CD4-positive, alpha-beta T cell treated with Interleukin-6 for 4 hours (primary cell): ENCODE results near the gene NCL.
"Not testable (repeated sequence)": the region's sequence is repeated elsewhere in the genome, so short reads cannot be mapped to it uniquely, and the experiment has no call there.

Experiments used
- DNase-seq: peaks from one replicate; pipeline ENCODE4 v3.0.0-alpha.2; 2020; ENCODE audit warnings: mixed read lengths

Gene NCL

GRCh38 chr2:231467613-231468530 lies 3.6 kb upstream of the NCL start:
- DNase-seq = no peak

- no peak for DNase-seq
Observed at GRCh38 chr2:231467016-231467545, 2.8 kb upstream of the NCL start.

DNA sequence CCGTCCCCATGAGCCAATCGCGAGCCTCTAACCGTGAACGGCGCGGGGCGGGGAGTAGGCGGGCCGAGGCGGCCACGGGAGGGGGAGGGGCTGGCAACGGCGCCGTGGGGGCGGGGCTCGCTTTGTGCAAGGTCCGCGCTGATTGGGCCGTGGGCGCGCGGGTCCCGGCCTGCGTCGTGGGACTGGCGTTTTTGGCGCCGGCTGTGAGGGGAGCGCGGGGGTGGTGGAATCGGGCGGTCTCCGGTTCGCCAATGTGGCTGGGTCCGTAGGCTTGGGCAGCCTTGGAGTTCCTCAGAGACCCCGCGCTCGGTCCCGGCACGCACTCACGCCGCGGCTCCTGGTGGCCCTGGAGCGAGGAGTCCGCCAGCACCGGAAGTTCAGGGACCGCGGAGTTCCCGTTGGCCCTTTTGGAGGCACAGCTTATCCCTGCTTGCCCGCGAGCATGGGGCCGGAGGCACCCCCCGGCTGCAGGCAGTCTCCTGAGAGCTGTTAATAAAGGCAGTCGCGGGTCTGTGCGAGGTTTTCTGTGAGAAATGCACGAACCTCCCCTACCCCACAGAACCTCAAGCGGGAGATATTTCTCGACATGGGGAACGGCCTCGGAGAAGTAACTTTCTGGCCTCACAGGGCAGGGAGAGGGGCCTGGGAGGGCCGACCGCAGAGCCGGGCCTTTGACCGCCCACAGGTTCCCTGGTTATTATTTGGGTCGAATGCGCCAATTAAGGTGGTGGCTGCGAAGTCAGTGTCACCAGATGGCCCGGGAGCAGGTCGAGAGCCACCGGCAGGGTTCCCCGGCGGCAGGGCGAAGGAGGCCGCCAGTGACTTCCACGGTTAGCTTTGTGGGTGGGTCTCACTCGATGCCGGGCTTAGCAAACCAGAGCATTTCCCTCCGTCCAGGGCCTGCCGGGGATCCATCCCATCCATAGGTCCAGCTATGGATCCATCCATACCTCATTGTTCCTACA lies 574 bp upstream of the NCL start:
- DNase-seq = peak; percentile 98

- no peak for DNase-seq
Observed at GRCh38 chr2:231462729-231463465, 1.4 kb downstream of the NCL start.

DNA sequence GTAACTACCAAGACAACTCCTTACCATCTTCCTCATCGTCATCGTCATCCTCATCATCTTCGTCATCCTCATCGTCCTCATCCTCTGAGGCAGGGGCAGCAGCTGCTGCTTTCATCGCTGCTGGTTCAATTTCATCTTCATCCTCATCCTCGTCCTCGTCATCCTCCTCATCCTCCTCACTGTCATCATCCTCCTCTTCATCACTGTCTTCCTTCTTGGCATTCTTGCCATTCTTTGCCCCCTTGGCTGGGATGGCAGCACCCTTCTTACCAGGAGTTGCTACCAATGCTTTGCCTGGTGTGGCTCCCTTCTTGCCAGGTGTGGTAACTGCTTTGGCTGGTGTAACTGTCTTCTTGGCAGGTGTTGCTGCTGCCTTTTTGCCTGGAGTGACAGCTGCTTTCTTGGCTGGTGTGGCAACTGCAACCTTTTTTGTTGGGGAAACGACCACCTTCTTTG lies 2.7 kb downstream of the NCL start:
- no peak for DNase-seq

DNA sequence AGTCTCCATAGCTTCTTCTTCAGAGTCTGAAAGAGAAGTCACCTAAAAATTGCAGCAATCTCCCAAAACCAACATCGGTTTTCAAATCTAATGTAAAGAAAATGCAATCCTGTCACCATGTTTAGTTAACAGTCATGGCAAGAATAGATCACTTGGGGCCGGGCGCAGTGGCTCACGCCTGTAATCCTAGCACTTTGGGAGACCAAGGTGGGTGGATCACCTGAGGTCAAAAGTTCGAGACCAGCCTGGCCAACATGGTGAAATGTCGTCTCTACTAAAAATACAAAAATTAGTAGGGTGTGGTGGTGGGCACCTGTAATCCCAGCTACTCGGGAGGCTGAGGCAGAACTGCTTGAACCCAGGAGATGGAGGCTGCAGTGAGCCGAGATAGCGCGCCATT lies 3.4 kb downstream of the NCL start:
- DNase-seq = not testable (repeated sequence)

DNA sequence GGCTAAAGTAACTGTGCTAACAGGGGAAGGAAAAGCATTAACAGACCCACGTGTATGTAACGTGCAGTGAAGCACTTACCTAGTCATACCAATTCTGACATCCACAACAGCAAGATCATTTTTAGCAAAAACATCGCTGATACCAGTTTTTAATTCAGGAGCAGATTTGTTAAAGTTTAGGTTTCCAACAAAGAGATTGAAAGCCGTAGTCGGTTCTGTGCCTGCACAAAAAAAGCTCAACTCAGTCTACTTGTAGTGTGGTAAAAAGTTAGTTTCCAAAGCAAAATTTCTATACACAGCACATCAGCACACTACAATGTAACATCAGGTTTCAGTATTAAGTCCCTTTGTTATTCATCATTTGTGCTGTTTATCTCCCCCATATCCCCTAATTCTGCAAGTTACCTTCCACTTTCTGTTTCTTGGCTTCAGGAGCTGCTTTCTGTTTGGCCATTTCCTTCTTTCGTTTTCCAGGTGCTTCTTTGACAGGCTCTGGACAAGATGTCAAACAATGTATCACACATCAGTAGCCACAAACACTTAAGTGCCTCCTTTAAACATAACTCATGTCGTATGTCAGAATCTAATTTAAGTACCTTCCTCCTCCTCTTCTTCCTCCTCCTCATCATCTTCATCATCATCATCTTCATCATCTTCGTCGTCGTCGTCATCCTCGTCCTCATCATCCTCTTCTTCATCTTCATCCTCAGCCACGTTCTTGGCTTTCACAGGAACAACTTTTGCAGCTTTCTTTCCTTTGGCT lies 4.0 kb downstream of the NCL start:
- DNase-seq = no peak

DNA sequence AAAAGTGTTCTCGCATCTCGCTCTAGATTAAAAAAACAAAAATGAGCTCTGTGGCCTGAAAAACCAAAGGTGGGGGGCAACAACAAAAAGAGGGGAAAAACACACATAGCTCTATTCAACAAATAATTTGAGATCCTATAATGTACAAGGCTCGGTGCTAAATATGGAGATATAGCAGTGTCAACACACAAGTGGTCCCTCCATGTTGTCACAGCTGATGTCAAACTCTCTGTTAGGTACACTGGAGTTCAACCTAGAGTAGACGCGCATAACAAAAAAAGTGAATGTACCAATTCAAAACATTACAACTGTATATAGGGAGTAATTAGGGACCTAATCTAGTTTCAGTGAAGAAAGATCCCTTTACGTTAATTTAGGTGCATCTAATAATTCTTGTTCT lies 5.9 kb downstream of the NCL start:
- DNase-seq = no peak

DNA sequence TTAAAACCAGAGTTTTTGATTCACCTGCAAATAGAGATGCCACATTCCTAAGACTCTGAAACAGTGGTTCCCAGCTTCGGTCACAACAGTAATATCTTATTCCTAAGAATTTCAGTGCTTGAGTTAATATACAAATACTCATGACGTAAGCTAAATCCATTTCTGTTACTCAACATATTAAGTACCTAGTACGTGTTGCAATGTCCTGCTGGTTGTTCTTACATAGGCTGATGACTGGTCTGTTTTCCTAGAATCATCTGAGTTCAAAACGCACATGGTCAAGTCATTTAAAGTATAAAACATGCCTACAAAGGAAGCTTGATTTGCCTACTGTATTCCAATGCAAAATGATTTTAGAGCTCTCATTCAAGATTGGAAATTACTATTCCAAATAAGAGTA lies 7.2 kb downstream of the NCL start:
- DNase-seq = no peak

GRCh38 chr2:231456295-231457004 lies 7.8 kb downstream of the NCL start:
- no peak for DNase-seq

DNA sequence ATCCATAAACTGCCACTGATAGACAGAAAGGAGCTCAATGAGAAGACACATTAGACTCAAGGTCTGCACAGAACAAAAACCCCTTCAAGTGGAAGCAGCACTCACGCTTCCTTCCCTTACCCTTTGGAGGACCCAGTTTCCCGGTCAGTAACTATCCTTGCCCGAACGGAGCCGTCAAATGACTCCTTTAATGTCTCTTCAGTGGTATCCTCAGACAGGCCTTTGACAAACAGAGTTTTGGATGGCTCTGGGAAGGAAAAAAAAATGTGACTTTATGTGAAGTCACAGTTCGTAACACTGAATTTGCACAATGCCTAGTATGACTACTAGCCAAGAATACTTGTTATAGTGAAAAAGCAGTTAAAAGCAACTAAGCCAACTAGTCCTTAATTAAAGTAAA lies 8.4 kb downstream of the NCL start:
- DNase-seq = no peak

DNA sequence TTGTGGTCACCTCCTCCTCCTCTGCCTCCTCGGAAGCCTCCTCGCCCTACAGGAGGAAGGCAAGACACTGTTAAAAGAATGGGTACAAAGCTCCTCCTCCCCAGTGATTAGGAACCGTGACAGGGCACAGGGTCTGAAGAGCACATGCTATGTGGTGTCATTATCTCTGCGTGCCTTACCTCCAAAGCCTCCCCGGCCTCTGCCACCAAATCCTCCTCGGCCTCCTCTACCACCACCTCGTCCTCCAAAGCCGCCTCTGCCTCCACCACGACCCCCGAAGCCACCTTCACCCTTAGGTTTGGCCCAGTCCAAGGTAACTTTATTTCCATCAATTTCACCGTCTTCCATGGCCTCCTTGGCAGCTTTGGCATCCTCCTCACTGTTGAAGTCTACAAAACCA lies 9.1 kb downstream of the NCL start:
- DNase-seq = no peak

GRCh38 chr2:231454361-231454791 lies 9.9 kb downstream of the NCL start:
- no peak for DNase-seq

- DNase-seq = no peak
Observed at GRCh38 chr2:231452799-231453508, 11.3 kb downstream of the NCL start.

- DNase-seq = no peak
Observed at GRCh38 chr2:231450548-231450989, 13.7 kb downstream of the NCL start.

- DNase-seq = no peak
Observed at GRCh38 chr2:231449503-231450054, 14.7 kb downstream of the NCL start.

- DNase-seq = no peak
Observed at GRCh38 chr2:231436957-231437356, 27.3 kb downstream of the NCL start.

DNA sequence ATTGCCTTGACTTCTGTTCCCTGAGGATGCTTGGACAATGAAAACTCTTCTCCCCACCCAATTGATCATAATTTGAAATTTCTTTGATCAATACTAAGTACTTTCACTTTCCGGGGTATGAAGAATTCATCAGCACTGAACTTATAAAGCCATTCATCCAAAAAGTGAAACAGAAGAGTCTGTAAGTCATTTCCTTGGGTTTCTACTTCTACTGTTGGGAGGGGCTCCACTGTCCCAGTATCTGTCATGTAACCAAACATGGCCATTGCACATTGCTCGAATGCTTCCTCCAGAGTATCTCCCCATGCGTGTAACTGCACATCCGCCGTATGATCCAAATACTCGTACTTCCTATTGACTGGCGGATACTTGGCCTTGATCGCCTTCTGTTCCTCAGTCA lies 30.3 kb downstream of the NCL start:
- no peak for DNase-seq

- no peak for DNase-seq
Observed at GRCh38 chr2:231431606-231432005, 32.7 kb downstream of the NCL start.

DNA sequence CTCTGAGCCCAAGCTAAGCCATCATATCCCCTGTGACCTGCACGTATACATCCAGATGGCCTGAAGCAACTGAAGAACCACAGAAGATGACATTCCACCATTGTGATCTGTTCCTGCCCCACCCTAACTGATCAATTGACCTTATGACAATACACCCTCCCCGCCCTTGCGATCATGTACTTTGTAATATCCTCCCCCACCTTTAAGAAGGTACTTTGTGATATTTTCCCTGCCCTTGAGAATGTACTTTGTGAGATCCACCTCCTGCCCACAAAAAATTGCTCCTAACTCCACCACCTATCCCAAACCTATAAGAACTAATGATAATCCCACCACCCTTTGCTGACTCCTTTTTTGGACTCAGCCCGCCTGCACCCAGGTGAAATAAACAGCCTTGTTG lies 33.8 kb downstream of the NCL start:
- DNase-seq = not testable (repeated sequence)
